Measurements from ENCODE around the gene PLAU. TPM values are rescaled to one million over a fixed set of nuclear protein-coding genes. Genes with fewer than 3 reads are reported as not detected.

The PLAU gene
- total and polyA plus RNA-seq, 2 of the 13 experiments (the other 11 are each of a cell fraction or from before 2014, with no cell fraction given), result 0.45 to 11.2 TPM

DNA sequence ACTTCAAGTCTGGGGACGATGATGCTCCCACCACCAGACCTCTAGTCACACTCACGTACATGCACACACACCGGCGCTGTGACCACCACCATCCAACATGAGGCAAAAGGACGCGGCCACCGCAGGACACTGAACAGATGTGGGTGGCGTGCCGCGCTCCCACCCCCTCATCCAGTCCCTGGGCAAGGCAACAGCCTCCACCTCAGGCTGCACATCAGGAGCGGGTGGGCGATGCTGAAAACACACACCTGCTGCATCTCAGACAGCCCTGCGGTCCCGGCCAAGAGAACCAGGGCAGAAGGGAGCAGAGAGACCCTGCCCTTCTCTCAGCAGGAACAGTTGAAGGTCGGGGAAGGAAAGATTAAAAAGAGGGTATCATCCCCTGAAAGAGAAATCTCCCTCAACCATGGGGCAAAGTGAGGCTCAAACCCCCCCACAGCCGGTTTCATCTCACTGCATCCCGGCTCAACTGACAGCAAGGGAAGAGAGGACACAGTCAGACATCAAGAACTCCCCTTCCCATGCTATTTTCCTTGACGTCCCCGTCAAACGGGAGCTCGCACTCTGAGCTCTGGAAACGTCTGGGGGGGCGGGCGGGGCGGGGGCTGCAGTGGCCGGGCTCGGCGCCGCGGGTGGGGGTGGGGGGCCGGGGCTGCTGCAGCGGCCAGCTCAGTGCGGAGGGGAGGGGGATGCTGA, 37.6 kb upstream of the PLAU start:
- Histone ChIP-seq H3K4me2 (ENCODE audit: low read depth, low read length) (peak overlapping the region; percentile 71), H3K9me3 (ENCODE audit: low read length) (no peaks in the 10 kb centered on the region), H3K4me3 (replicated peaks in 1 of 3; ENCODE audit: insufficient read depth in 1 of 3, low read depth in 2 of 3, low read length in 3 of 3) (peak overlapping the region; percentile 47 to 80 (median 80); a peak in 5 of 6 replicates), H3K27me3 (ENCODE audit: control insufficient read depth in 1 of 2, insufficient read depth in 2 of 2, low read length in 2 of 2) (no peaks in the 10 kb centered on the region; a peak in 2 of 5 replicates), H3K4me1 (ENCODE audit: insufficient read depth, low read length) (peaks cover 44% of the 10 kb centered on the region), H4K20me1 (ENCODE audit: insufficient read depth, low read length) (peaks cover 13% of the 10 kb centered on the region; the same call in 1 of the 2 replicates), H2AFZ (ENCODE audit: low read length) (no peak overlapping the region), H3K36me3 (replicated peaks in 1 of 2; ENCODE audit: control insufficient read depth in 1 of 2, insufficient read depth in 2 of 2, low read length in 2 of 2) (peaks cover 2 to 22% of the 10 kb centered on the region in 2 experiments; a peak in 3 of 5 replicates), H3K27ac (ENCODE audit: extremely low read length, insufficient read depth, low read length) (no peak overlapping the region), H3K79me2 (ENCODE audit: insufficient read depth, low read length) (peaks cover 20% of the 10 kb centered on the region), H3K9ac (ENCODE audit: insufficient read depth, low read depth, low read length) (no peak overlapping the region; the same call in 1 of the 2 replicates)
- no TSS peak for BruUV-seq (replicated peaks)
- ATAC-seq, result no peak
- FAIRE-seq, result no peak
- 71% methylated on average over 11 of the region's 33 CpGs for WGBS (ENCODE audit: low lambda C conversion rate)
- DNase-seq (ENCODE audit: low spot score), result no peak
- POLR2A ChIA-PET, result interaction anchor here (1.4 to 3.2 kb wide), 3 partner anchors 10 to 33 kb away, joined by 3 to 23 read pairs (median 7); no protein-coding TSS in a partner anchor
- intact Hi-C loops (cut with micrococcal nuclease; ENCODE audit: unreplicated experiment) (no loop called here), in situ Hi-C loops (cut with HindIII; ENCODE audit: extremely low pct_ligation_motif_present, low pct_unique_long_range_greater_than_20kb) (no loop called here)
- TF ChIP-seq ZFP36 (IDR thresholded peaks at IDR 0.05; ENCODE audit: borderline replicate concordance, low read depth, low read length, partially characterized antibody) (no peak), NFIC (IDR thresholded peaks at IDR 0.05; ENCODE audit: low read length) (no peak), ETV5 (CRISPR knock-in tag; IDR thresholded peaks at IDR 0.05; ENCODE audit: borderline replicate concordance) (no peak), BATF2 (CRISPR knock-in tag; IDR thresholded peaks at IDR 0.05) (no peak), KLF12 (CRISPR knock-in tag; IDR thresholded peaks at IDR 0.05; ENCODE audit: borderline replicate concordance) (no peak)
- CTCF ChIA-PET (ENCODE audit: low intra/inter-chr PET ratio, low total read pairs), result no interaction called here

DNA sequence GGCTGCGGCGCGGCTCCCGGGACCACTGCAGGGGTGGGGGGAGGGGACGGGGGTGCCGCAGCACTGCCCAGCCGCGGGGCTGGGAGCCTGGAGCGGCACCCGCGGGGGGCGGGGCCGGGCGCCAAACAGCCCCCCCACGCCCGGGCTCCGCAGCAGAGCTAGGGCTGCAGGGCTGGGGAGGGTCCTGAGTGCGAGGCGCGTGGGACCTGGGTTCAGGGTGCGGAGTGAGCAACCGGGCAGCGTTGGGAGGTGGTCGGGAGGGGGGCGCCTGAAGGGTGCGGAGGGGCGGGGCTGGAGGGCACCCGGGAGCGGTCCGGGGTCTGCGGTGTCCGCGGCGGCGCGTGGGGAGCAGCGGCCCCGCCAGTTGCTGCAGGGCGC, 37.1 kb upstream of the PLAU start:
- Histone ChIP-seq H3K9me3 (ENCODE audit: low read length) (no peaks in the 10 kb centered on the region), H2AFZ (ENCODE audit: low read length) (no peak overlapping the region), H3K79me2 (ENCODE audit: insufficient read depth, low read length) (peaks cover 19% of the 10 kb centered on the region), H3K4me2 (ENCODE audit: low read depth, low read length) (no peak overlapping the region; the same call in 1 of the 2 replicates), H3K9ac (ENCODE audit: insufficient read depth, low read depth, low read length) (0 out of 2 replicates have a peak overlapping the region, but pooled peaks have one; percentile 14), H4K20me1 (ENCODE audit: insufficient read depth, low read length) (peaks cover 13% of the 10 kb centered on the region; the same call in 1 of the 2 replicates), H3K27ac (ENCODE audit: extremely low read length, insufficient read depth, low read length) (no peak overlapping the region), H3K36me3 (replicated peaks in 1 of 2; ENCODE audit: control insufficient read depth in 1 of 2, insufficient read depth in 2 of 2, low read length in 2 of 2) (peaks cover 0 to 18% of the 10 kb centered on the region in 2 experiments; a peak in 1 of 5 replicates), H3K4me1 (ENCODE audit: insufficient read depth, low read length) (peaks cover 44% of the 10 kb centered on the region), H3K4me3 (replicated peaks in 1 of 3; ENCODE audit: insufficient read depth in 1 of 3, low read depth in 2 of 3, low read length in 3 of 3) (peak overlapping the region; percentile 61 to 80 (median 80); a peak in 4 of 6 replicates), H3K27me3 (ENCODE audit: control insufficient read depth in 1 of 2, insufficient read depth in 2 of 2, low read length in 2 of 2) (no peaks in the 10 kb centered on the region; a peak in 2 of 5 replicates)
- DNase-seq (ENCODE audit: low spot score), result no peak
- ChIA-PET CTCF (ENCODE audit: low intra/inter-chr PET ratio, low total read pairs) (no interaction called here), POLR2A (interaction anchor here (0.9 to 3.2 kb wide), 4 partner anchors 10 to 55 kb away, joined by 3 to 23 read pairs (median 5); no protein-coding TSS in a partner anchor)
- no TSS peak for BruUV-seq (replicated peaks)
- FAIRE-seq, result no peak
- ATAC-seq, result no peak
- in situ Hi-C loops (cut with HindIII; ENCODE audit: extremely low pct_ligation_motif_present, low pct_unique_long_range_greater_than_20kb) (no loop called here), intact Hi-C loops (cut with micrococcal nuclease; ENCODE audit: unreplicated experiment) (no loop called here)
- 0% methylated on average over 1 of the region's 39 CpGs for WGBS (ENCODE audit: low lambda C conversion rate)
- TF ChIP-seq GTF3A (CRISPR knock-in tag; conservative IDR thresholded peaks at IDR 0.05), result no peak
- TF ChIP-seq MLX (CRISPR knock-in tag; IDR thresholded peaks at IDR 0.05), result no peak
- no peak for TF ChIP-seq CBX5 (CRISPR knock-in tag; IDR thresholded peaks at IDR 0.05; ENCODE audit: borderline replicate concordance)
- TF ChIP-seq ZNF496 (CRISPR knock-in tag; IDR thresholded peaks at IDR 0.05; ENCODE audit: insufficient replicate concordance), result no peak
- TF ChIP-seq HMG20B (CRISPR knock-in tag; conservative IDR thresholded peaks at IDR 0.05), result no peak
- no peak for TF ChIP-seq NR2F6 (IDR thresholded peaks at IDR 0.05)
- no peak for TF ChIP-seq NR2F6 (CRISPR knock-in tag; IDR thresholded peaks at IDR 0.05)
- TF ChIP-seq GPN1 (CRISPR knock-in tag; IDR thresholded peaks at IDR 0.05; ENCODE audit: borderline replicate concordance), result no peak
- no peak for TF ChIP-seq HDAC1 (CRISPR knock-in tag; IDR thresholded peaks at IDR 0.05)
- no peak for TF ChIP-seq PRMT3 (CRISPR knock-in tag; IDR thresholded peaks at IDR 0.05; ENCODE audit: borderline replicate concordance, low read depth)
- TF ChIP-seq ZNF740 (CRISPR knock-in tag; IDR thresholded peaks at IDR 0.05), result no peak
- TF ChIP-seq MLLT10 (CRISPR knock-in tag; IDR thresholded peaks at IDR 0.05), result no peak
